ENCODE measurements around the gene LYZL4.

The LYZL4 gene

GRCh38 chr3:42369832-42370231 lies 40.6 kb downstream of the LYZL4 start:
- DNase-seq = no peak

GRCh38 chr3:42369304-42369703 lies 41.1 kb downstream of the LYZL4 start:
- no peak for DNase-seq

- no peak for DNase-seq
Observed at GRCh38 chr3:42368861-42369260, 41.5 kb downstream of the LYZL4 start.

- no peak for DNase-seq
Observed at GRCh38 chr3:42367903-42368302, 42.5 kb downstream of the LYZL4 start.

- no peak for DNase-seq
Observed at GRCh38 chr3:42366550-42366949, 43.9 kb downstream of the LYZL4 start.

- no peak for DNase-seq
Observed at GRCh38 chr3:42357335-42357734, 53.1 kb downstream of the LYZL4 start.

GRCh38 chr3:42355612-42356011 lies 54.8 kb downstream of the LYZL4 start:
- DNase-seq = no peak

- no peak for DNase-seq
Observed at GRCh38 chr3:42353631-42354030, 56.8 kb downstream of the LYZL4 start.

- no peak for DNase-seq
Observed at GRCh38 chr3:42351207-42351606, 59.2 kb downstream of the LYZL4 start.

- DNase-seq = no peak
Observed at GRCh38 chr3:42349765-42350594, 60.4 kb downstream of the LYZL4 start.

- DNase-seq = no peak
Observed at GRCh38 chr3:42347928-42348327, 62.5 kb downstream of the LYZL4 start.

All from GDM1 (cell line).